ENCODE data around the gene RGS13. TPM values are rescaled to one million over a fixed set of nuclear protein-coding genes. Genes with fewer than 3 reads are reported as not detected.

Gene RGS13
- total RNA-seq, 1 donor from 2014 or later, result not detected

DNA sequence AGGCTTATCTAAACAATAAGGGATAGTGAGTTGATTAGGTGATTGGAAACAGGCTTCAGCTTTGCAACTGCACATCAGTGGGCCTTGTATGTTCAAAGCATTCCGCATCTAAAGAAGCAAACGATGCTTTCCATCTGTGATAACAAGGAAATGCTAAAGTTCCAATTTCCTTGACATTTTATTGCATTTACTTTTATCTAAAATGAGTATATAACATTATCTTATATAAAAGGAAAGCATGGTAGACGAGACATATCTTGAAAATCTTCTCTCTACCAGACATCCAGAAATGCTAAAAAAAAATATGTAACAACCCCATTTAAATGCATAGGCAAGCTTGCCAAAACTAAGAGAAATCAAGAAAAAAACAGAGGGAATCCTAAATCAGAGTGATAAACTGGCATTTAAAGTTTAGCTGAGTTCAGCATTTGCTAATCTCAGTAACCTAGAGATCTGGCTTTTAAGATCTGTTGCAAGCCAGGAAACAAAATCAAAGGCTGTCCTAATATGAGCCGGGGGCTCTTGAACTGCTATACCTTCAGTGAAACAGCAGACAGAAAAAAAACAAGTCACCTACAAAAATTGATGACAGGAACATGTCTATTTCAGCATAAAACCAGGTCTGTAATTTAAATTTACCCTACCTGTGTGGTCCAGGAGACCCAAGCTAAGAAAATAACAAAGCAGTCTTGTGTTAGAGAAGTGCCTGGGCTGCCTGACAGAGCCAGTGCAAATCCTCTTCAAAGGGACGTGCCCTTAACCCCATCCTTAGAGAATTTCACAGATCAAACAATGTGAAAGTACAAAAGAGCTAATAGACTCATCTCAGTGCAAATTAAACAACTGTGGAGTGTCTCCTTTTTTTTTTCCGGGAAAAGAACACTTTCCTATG, 3.1 kb upstream of the RGS13 start:
- FAIRE-seq (no peak), DNase-seq (ENCODE audit: low read depth) (no peak)
- Histone ChIP-seq H3K4me2 (ENCODE audit: low read length) (no peak overlapping the region), H4K20me1 (ENCODE audit: insufficient read depth, low read length) (no peaks in the 10 kb centered on the region), H3K27ac (ENCODE audit: low read depth, low read length) (no peak overlapping the region), H3K36me3 (ENCODE audit: insufficient read depth, low read length) (no peaks in the 10 kb centered on the region), H3K4me1 (ENCODE audit: insufficient read depth, low read length) (no peaks in the 10 kb centered on the region), H3K9ac (ENCODE audit: low read length) (no peak overlapping the region), H3K79me2 (ENCODE audit: insufficient read depth, low read length) (no peaks in the 10 kb centered on the region), H3K27me3 (ENCODE audit: insufficient read depth, low read length) (no peaks in the 10 kb centered on the region), H2AFZ (ENCODE audit: low read depth, low read length) (peak overlapping the region; percentile 23), H3K4me3 (ENCODE audit: insufficient read depth, low read depth, low read length) (no peak overlapping the region), H3K9me3 (ENCODE audit: insufficient read depth, low read depth, low read length) (no peaks in the 10 kb centered on the region)
- Mint-ChIP-seq H3K9me3 (ENCODE audit: unreplicated experiment) (no peaks in the 10 kb centered on the region), H3K36me3 (ENCODE audit: low read depth, unreplicated experiment) (no peaks in the 10 kb centered on the region), H3K27ac (ENCODE audit: unreplicated experiment) (peak overlapping the region; percentile 38), H3K4me3 (ENCODE audit: unreplicated experiment) (no peak overlapping the region), H3K27me3 (ENCODE audit: low read depth, unreplicated experiment) (no peaks in the 10 kb centered on the region), H3K4me1 (ENCODE audit: low read depth, unreplicated experiment) (peaks cover 16% of the 10 kb centered on the region)
- TF ChIP-seq, protein P1, sequence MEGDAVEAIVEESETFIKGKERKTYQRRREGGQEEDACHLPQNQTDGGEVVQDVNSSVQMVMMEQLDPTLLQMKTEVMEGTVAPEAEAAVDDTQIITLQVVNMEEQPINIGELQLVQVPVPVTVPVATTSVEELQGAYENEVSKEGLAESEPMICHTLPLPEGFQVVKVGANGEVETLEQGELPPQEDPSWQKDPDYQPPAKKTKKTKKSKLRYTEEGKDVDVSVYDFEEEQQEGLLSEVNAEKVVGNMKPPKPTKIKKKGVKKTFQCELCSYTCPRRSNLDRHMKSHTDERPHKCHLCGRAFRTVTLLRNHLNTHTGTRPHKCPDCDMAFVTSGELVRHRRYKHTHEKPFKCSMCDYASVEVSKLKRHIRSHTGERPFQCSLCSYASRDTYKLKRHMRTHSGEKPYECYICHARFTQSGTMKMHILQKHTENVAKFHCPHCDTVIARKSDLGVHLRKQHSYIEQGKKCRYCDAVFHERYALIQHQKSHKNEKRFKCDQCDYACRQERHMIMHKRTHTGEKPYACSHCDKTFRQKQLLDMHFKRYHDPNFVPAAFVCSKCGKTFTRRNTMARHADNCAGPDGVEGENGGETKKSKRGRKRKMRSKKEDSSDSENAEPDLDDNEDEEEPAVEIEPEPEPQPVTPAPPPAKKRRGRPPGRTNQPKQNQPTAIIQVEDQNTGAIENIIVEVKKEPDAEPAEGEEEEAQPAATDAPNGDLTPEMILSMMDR (IDR thresholded peaks at IDR 0.05; ENCODE audit: insufficient read depth, low read depth, low read length), result no peak
- no peak for TF ChIP-seq EZH2 (IDR thresholded peaks at IDR 0.05; ENCODE audit: insufficient read depth, low read length)

DNA sequence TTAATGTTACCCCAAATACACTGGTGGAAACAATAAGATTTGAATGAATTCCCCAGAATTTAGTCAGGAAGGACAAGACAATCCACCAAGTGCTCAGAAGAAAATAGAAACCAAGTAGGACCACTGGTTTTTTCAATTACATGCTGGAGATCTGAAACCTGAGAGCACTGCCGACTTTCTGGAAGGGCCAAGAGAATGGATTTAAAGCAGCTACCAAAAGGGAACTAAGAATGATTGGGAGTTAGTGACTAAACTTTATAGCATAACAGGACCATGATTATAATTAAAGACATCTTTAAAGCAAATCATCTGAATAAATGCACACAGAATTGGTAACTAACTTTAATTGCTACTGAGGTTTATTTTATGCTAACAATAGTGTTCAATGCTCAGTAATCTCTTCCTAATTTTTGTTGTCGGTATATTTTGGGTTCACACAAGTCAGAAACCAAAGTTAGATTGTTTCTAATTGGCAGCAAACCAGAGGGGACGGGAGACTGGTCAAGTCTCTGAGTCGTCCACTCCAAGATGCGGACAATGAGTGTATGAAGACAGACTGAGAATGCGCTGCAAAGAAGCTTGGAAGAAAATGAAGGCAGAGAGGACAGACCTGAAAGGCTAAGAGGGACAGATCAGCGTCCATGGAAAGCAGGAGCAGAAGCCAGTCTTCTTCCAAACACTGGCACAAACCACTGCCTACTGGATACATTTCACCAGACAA, 2.3 kb upstream of the RGS13 start:
- H3K9ac ChIP-seq (ENCODE audit: low read length), result no peak overlapping the region
- no peak overlapping the region for H3K27ac Mint-ChIP-seq (ENCODE audit: unreplicated experiment)
- FAIRE-seq (no peak), DNase-seq (ENCODE audit: low read depth) (peak; percentile 17)
- no peaks in the 10 kb centered on the region for H3K9me3 ChIP-seq (ENCODE audit: insufficient read depth, low read depth, low read length)
- H3K27me3 Mint-ChIP-seq (ENCODE audit: low read depth, unreplicated experiment), result no peaks in the 10 kb centered on the region
- TF ChIP-seq, protein P1 (IDR thresholded peaks at IDR 0.05; ENCODE audit: insufficient read depth, low read depth, low read length), result no peak
- TF ChIP-seq EZH2 (IDR thresholded peaks at IDR 0.05; ENCODE audit: insufficient read depth, low read length), result no peak
- H3K79me2 ChIP-seq (ENCODE audit: insufficient read depth, low read length), result no peaks in the 10 kb centered on the region
- H3K4me2 ChIP-seq (ENCODE audit: low read length), result no peak overlapping the region
- H2AFZ ChIP-seq (ENCODE audit: low read depth, low read length), result peak overlapping the region; percentile 54
- H4K20me1 ChIP-seq (ENCODE audit: insufficient read depth, low read length), result no peaks in the 10 kb centered on the region
- H3K4me1 Mint-ChIP-seq (ENCODE audit: low read depth, unreplicated experiment), result peaks cover 16% of the 10 kb centered on the region
- no peak overlapping the region for H3K27ac ChIP-seq (ENCODE audit: low read depth, low read length)
- no peak overlapping the region for H3K4me3 Mint-ChIP-seq (ENCODE audit: unreplicated experiment)
- no peaks in the 10 kb centered on the region for H3K36me3 ChIP-seq (ENCODE audit: insufficient read depth, low read length)
- H3K4me1 ChIP-seq (ENCODE audit: insufficient read depth, low read length), result no peaks in the 10 kb centered on the region
- H3K36me3 Mint-ChIP-seq (ENCODE audit: low read depth, unreplicated experiment), result no peaks in the 10 kb centered on the region
- no peak overlapping the region for H3K4me3 ChIP-seq (ENCODE audit: insufficient read depth, low read depth, low read length)
- H3K27me3 ChIP-seq (ENCODE audit: insufficient read depth, low read length), result no peaks in the 10 kb centered on the region
- no peaks in the 10 kb centered on the region for H3K9me3 Mint-ChIP-seq (ENCODE audit: unreplicated experiment)

All from astrocyte (in vitro differentiated cells and primary cell).